HG02885 (cell line): ENCODE results near the gene CWF19L1.
"Not testable (repeated sequence)": the region's sequence is repeated elsewhere in the genome, so short reads cannot be mapped to it uniquely, and the experiment has no call there.

Experiments used
- ATAC-seq: cut with Tn5 transposase; IDR thresholded peaks from one replicate; pipeline ENCODE4 v1.9.1; 2021; ENCODE audit warnings: mild to moderate bottlenecking; ENCODE audit not compliant: unreplicated experiment, poor library complexity

The CWF19L1 gene

GRCh38 chr10:100267239-100268104 is at the start of gene CWF19L1:
CWF19L1 (minus strand) TSS chr10:100267638; CDS start chr10:100267593, 45 bp downstream.
- peak; percentile 71 for ATAC-seq

GRCh38 chr10:100315615-100316014 is 48.2 kb upstream of the CWF19L1 start:
- no peak for ATAC-seq

GRCh38 chr10:100311298-100311697 is 43.9 kb upstream of the CWF19L1 start:
- no peak for ATAC-seq

- ATAC-seq: no peak
These were observed 40.2 kb upstream of the CWF19L1 start for GRCh38 chr10:100307684-100308083.

- ATAC-seq: no peak
These were observed 39.4 kb upstream of the CWF19L1 start for GRCh38 chr10:100306861-100307260.

- no peak for ATAC-seq
These were observed 37.0 kb upstream of the CWF19L1 start for GRCh38 chr10:100304414-100304813.

GRCh38 chr10:100303724-100304319 is 36.4 kb upstream of the CWF19L1 start:
- no peak for ATAC-seq

GRCh38 chr10:100301123-100301522 is 33.7 kb upstream of the CWF19L1 start:
- ATAC-seq: not testable (repeated sequence)

- ATAC-seq: no peak
These were observed 29.8 kb upstream of the CWF19L1 start for GRCh38 chr10:100297242-100297641.

GRCh38 chr10:100293066-100293465 is 25.6 kb upstream of the CWF19L1 start:
- ATAC-seq: no peak

- ATAC-seq: not testable (repeated sequence)
These were observed 24.9 kb upstream of the CWF19L1 start for GRCh38 chr10:100292300-100292699.

- ATAC-seq: no peak
These were observed 23.9 kb upstream of the CWF19L1 start for GRCh38 chr10:100291356-100291755.

GRCh38 chr10:100289641-100290040 is 22.2 kb upstream of the CWF19L1 start:
- no peak for ATAC-seq

GRCh38 chr10:100288196-100288595 is 20.8 kb upstream of the CWF19L1 start:
- no peak for ATAC-seq

- ATAC-seq: no peak
These were observed 20.3 kb upstream of the CWF19L1 start for GRCh38 chr10:100287756-100288155.

GRCh38 chr10:100286051-100287033 is 18.9 kb upstream of the CWF19L1 start, which contains the start of gene BLOC1S2:
BLOC1S2 (minus strand) TSS chr10:100286680; CDS start chr10:100286659, 21 bp downstream.
- peak; percentile 92 for ATAC-seq

GRCh38 chr10:100285326-100285725 is 17.9 kb upstream of the CWF19L1 start:
- ATAC-seq: not testable (repeated sequence)

GRCh38 chr10:100282907-100283306 is 15.5 kb upstream of the CWF19L1 start:
- no peak for ATAC-seq

- ATAC-seq: not testable (repeated sequence)
These were observed 9.5 kb upstream of the CWF19L1 start for GRCh38 chr10:100276971-100277370.

GRCh38 chr10:100265821-100266485 is 1.5 kb downstream of the CWF19L1 start:
- ATAC-seq: no peak
